ENCODE data around the gene GUK1. TPM values are rescaled to one million over a fixed set of nuclear protein-coding genes. Genes with fewer than 3 reads are reported as not detected.

GUK1 gene
- total RNA-seq, 1 donor from 2014 or later: 150 TPM

DNA sequence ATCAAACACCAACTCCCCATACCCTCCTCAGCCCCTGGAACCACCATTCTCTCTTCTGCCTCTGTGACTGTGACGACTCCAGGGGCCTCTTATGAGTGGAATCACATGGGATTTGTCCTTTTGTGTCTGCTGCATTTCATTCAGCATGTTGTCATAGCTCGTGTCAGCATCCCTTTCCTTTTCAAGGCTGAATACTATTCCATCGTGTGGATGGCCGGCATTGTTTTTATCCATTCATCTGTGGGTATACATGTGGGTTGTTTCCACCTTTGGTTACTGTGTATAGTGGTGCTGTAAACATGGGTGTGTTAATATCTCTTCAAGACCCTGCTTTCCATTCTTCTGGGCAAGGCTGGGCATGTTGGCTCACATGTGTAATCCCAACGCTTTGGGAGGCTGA, 50.7 kb downstream of the GUK1 start:
- Histone ChIP-seq H3K4me3 (no peak overlapping the region), H3K27me3 (ENCODE audit: low read depth) (no peaks in the 10 kb centered on the region), H3K36me3 (peaks cover 4% of the 10 kb centered on the region), H3K4me1 (peaks cover 3% of the 10 kb centered on the region), H3K27ac (replicated peaks) (no peak overlapping the region), H3K9me3 (replicated peaks) (peaks cover 8% of the 10 kb centered on the region)
- TF ChIP-seq, protein P1, sequence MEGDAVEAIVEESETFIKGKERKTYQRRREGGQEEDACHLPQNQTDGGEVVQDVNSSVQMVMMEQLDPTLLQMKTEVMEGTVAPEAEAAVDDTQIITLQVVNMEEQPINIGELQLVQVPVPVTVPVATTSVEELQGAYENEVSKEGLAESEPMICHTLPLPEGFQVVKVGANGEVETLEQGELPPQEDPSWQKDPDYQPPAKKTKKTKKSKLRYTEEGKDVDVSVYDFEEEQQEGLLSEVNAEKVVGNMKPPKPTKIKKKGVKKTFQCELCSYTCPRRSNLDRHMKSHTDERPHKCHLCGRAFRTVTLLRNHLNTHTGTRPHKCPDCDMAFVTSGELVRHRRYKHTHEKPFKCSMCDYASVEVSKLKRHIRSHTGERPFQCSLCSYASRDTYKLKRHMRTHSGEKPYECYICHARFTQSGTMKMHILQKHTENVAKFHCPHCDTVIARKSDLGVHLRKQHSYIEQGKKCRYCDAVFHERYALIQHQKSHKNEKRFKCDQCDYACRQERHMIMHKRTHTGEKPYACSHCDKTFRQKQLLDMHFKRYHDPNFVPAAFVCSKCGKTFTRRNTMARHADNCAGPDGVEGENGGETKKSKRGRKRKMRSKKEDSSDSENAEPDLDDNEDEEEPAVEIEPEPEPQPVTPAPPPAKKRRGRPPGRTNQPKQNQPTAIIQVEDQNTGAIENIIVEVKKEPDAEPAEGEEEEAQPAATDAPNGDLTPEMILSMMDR (IDR thresholded peaks at IDR 0.05; ENCODE audit: borderline replicate concordance): no peak
- intact Hi-C loops (cut with micrococcal nuclease): no loop called here
- DNase-seq: no peak

DNA sequence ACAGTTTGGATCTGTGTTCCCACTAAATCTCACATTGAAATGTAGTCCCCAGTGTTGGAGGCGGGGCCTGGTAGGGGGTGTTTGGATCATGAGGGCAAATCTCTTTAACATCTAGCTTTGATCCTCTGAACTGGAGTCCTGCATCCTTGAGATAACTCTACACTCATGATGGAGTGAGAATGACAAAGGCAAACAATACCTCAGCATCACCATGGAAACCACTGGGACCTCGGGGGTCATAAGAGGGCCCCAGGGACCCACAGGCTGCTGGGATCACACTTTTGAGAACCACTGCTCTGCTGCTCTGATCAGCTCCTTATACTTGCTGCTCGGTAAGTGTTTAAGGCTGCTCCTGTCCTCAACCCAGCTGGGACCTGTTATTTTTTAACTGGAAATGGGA, 54.4 kb downstream of the GUK1 start:
- TF ChIP-seq, protein P1 (IDR thresholded peaks at IDR 0.05; ENCODE audit: borderline replicate concordance): no peak
- no peaks in the 10 kb centered on the region for H3K27me3 ChIP-seq (ENCODE audit: low read depth)
- H3K4me1 ChIP-seq: peaks cover 18% of the 10 kb centered on the region
- peaks cover 20% of the 10 kb centered on the region for H3K36me3 ChIP-seq
- intact Hi-C loops (cut with micrococcal nuclease): no loop called here
- no peak overlapping the region for H3K4me3 ChIP-seq
- H3K27ac ChIP-seq (replicated peaks): no peak overlapping the region
- H3K9me3 ChIP-seq (replicated peaks): peaks cover 12% of the 10 kb centered on the region
- no peak for DNase-seq

DNA sequence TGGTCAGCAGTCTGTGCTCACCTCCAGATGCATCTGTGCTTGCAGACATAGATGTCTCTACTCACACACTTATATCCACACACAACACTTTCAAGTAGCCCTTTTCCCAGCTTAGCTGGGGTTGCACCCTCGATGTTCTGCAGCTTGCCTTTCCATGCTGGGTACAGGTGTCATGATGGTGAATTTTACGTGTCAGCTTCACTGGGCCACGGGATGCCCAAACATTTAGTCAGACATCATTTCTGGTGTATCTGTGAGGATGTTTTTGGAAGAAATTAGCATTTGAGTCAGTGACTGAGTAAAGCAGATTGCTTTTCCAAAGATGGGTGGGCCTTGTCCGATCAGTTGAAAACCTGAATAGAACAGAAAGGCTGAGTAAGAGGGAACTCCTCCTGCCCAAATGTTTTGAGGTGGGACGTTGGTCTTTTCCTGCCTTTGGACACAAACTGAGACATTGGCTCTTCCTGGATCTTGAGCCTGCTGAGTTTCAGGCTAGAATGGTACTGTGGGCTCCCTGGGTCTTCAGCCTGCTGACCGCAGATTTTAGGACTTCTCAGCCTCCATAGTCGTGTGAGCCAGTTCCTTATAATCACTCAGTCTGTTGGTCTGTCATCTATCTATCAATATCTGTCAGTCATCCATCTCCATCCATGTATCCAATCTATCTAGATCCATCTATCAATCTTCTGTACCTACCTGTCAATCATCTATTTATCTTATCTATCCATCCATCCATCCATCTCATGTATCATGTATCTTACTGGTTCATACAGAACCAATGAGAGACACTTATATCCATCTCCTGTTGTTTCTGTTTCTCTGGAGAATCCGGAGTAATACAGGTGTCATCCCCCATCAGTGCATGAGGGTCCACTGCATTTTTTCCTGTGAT, 55.1 kb downstream of the GUK1 start:
- DNase-seq: no peak
- intact Hi-C loops (cut with micrococcal nuclease): no loop called here

DNA sequence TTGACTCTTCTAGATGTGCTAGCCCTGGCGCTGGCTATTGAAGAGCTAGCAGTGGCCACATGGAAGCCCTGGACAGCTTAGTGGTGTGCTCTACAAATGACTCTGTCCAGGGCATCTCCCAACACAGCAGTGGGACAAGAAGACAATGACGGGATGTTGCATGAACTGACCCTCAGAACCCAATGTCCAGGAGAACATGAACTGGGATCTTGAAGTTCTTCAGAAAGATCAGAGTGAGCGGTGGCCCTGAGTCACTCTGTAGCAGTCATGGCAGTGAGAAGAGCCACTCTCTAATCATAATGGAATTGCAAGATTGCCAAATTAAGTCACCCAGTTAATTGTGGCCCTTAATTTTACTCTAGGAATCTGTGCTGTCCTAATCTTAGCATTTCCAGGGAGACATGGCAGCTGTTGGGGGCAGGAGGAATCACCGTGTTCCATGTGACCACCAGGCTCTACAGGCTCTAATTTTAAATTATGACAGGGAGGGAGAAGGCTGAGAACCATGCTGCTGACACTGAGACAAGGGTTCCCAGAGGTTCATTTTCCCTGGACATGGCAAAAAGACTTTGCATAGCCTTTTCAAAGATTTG, 57.6 kb downstream of the GUK1 start:
- TF ChIP-seq, protein P1 (IDR thresholded peaks at IDR 0.05; ENCODE audit: borderline replicate concordance): no peak
- intact Hi-C loops (cut with micrococcal nuclease): no loop called here
- no peak for DNase-seq

More for the DNA sequence above, 55.1 kb downstream of the GUK1 start:
- Histone ChIP-seq H3K4me3 (no peak overlapping the region), H3K9me3 (replicated peaks) (peaks cover 20% of the 10 kb centered on the region), H3K36me3 (peaks cover 20% of the 10 kb centered on the region), H3K27me3 (ENCODE audit: low read depth) (no peaks in the 10 kb centered on the region), H3K27ac (replicated peaks) (no peak overlapping the region), H3K4me1 (peaks cover 18% of the 10 kb centered on the region)
- TF ChIP-seq, protein P1 (IDR thresholded peaks at IDR 0.05; ENCODE audit: borderline replicate concordance): no peak

More for the DNA sequence above, 57.6 kb downstream of the GUK1 start:
- no peak overlapping the region for H3K4me3 ChIP-seq
- H3K27me3 ChIP-seq (ENCODE audit: low read depth): no peaks in the 10 kb centered on the region
- H3K9me3 ChIP-seq (replicated peaks): peaks cover 20% of the 10 kb centered on the region
- peaks cover 29% of the 10 kb centered on the region for H3K36me3 ChIP-seq
- H3K4me1 ChIP-seq: peaks cover 16% of the 10 kb centered on the region
- H3K27ac ChIP-seq (replicated peaks): peak overlapping the region; percentile 65

Small RNAs within 50 kb of the gene (microRNA-seq; reads per million reads assigned to microRNA genes)
- 1.2 reads per million for gene MIR3620

Other genes starting within 250 kb of the GUK1 start
- 4.8 TPM for gene WNT9A, start 192.3 kb upstream of the GUK1 start, total RNA-seq
- gene WNT3A, start 133.3 kb upstream of the GUK1 start, total RNA-seq: not detected
- gene ARF1, start 57.6 kb upstream of the GUK1 start, total RNA-seq: 294 TPM
- gene C1orf35, start 37.0 kb upstream of the GUK1 start, total RNA-seq: 7.1 TPM
- 51.0 TPM for gene MRPL55, start 31.0 kb upstream of the GUK1 start, total RNA-seq
- 1.0 TPM for gene GJC2, start 9.7 kb downstream of the GUK1 start, total RNA-seq
- gene IBA57, start 25.5 kb downstream of the GUK1 start, total RNA-seq: 15.0 TPM
- gene OBSCN, start 67.8 kb downstream of the GUK1 start, total RNA-seq: 316 TPM